H1 (cell line): ENCODE measurements around the gene VRK3. TPM values are rescaled to one million over a fixed set of nuclear protein-coding genes. Genes with fewer than 3 reads are reported as not detected.

Experiments used
- CTCF ChIA-PET: fragments of 300-600 bp; sonication (Branson Sonifier 250); formaldehyde crosslinking; loops from one replicate; lab custom pipeline; 2021; ENCODE audit not compliant: partially characterized antibody; lab: Charles Lee
- POLR2A ChIA-PET: fragments of 300-600 bp; sonication (Branson Sonifier 250); formaldehyde crosslinking; loops from one replicate; lab custom pipeline; 2021; ENCODE audit warnings: inconsistent platforms; ENCODE audit not compliant: partially characterized antibody; lab: Charles Lee
- DNase-seq, 2 experiments: peaks; one replicate each; pipeline versions ENCODE4 v3.0.0 to v3.0.0-alpha.2; 2010 to 2022; ENCODE audit warnings: low spot score in 2 of 2, low read depth in 1 of 2, mixed read lengths in 1 of 2
- FAIRE-seq: peaks from 2 replicates; lab custom pipeline; 2011; peaks lifted over from hg19 to GRCh38; lab: Jason Lieb, UNC
- H2AFZ ChIP-seq: 2 replicates; pipeline ENCODE4 v1.8.1; 2012; ENCODE audit warnings: low read length, inconsistent platforms
- H2AK5ac ChIP-seq: 2 replicates; pipeline ENCODE4 v1.6.1; 2013; ENCODE audit warnings: low read depth, low read length
- H2BK120ac ChIP-seq: replicated peaks from 2 replicates; pipeline ENCODE3; 2013; ENCODE audit warnings: low read depth, low read length, inconsistent platforms
- H2BK12ac ChIP-seq: 2 replicates; pipeline ENCODE4 v1.6.1; 2013; ENCODE audit warnings: low read depth, low read length
- H2BK15ac ChIP-seq: 2 replicates; pipeline ENCODE4 v1.6.1; 2013; ENCODE audit warnings: low read length
- H2BK20ac ChIP-seq: 2 replicates; pipeline ENCODE4 v1.6.1; 2013; ENCODE audit warnings: low read length
- H2BK5ac ChIP-seq: 2 replicates; pipeline ENCODE4 v1.6.1; 2013; ENCODE audit warnings: low read depth, low read length
- H3K14ac ChIP-seq: 2 replicates; pipeline ENCODE4 v1.6.1; 2013; ENCODE audit warnings: inconsistent platforms; ENCODE audit not compliant: insufficient read length
- H3K18ac ChIP-seq: 2 replicates; pipeline ENCODE4 v1.6.1; 2013; ENCODE audit warnings: low read length; ENCODE audit errors: extremely low read depth
- H3K23ac ChIP-seq: 2 replicates; pipeline ENCODE4 v1.6.1; 2013; ENCODE audit warnings: inconsistent platforms; ENCODE audit not compliant: insufficient read length
- H3K23me2 ChIP-seq: 2 replicates; pipeline ENCODE4 v1.6.1; 2013; ENCODE audit warnings: low read depth, low read length
- H3K27ac ChIP-seq: 2 replicates; pipeline ENCODE4 v1.6.1; 2011; ENCODE audit warnings: low read depth, low read length, inconsistent platforms
- H3K27me3 ChIP-seq, 4 experiments: replicated peaks in 1 of 4; 1 replicate in 1 of 4; 2 replicates in 3 of 4; pipeline versions ENCODE4 v1.6.1 to v1.8.1; 2011 to 2013; ENCODE audit warnings: low read length in 3 of 4, mild to moderate bottlenecking in 3 of 4, inconsistent platforms in 2 of 4, mixed read lengths in 2 of 4, moderate library complexity in 1 of 4; ENCODE audit not compliant: control insufficient read depth in 3 of 4, insufficient read depth in 3 of 4; ENCODE audit errors: extremely low read depth in 1 of 4
- H3K36me3 ChIP-seq, 4 experiments: 2 replicates each; pipeline versions ENCODE4 v1.6.1 to v1.8.1; 2011 to 2013; ENCODE audit warnings: mild to moderate bottlenecking in 4 of 4, low read length in 3 of 4, moderate library complexity in 2 of 4, control low read depth in 1 of 4, inconsistent platforms in 1 of 4; ENCODE audit not compliant: insufficient read depth in 4 of 4, control insufficient read depth in 2 of 4
- H3K4ac ChIP-seq: replicated peaks from 2 replicates; pipeline ENCODE3; 2013; ENCODE audit warnings: low read length, low read depth, mixed read lengths, inconsistent platforms; ENCODE audit not compliant: insufficient read length
- H3K4me1 ChIP-seq, 4 experiments: replicated peaks in 1 of 4; 1 replicate in 1 of 4; 2 replicates in 3 of 4; pipeline versions ENCODE4 v1.6.1 to v1.8.1; 2011 to 2013; ENCODE audit warnings: low read length in 3 of 4, inconsistent platforms in 2 of 4, mixed read lengths in 1 of 4; ENCODE audit not compliant: insufficient read depth in 4 of 4, control insufficient read depth in 3 of 4
- H3K4me2 ChIP-seq, 2 experiments: 2 replicates each; pipeline versions ENCODE4 v1.6.1 to v1.8.1; 2011 to 2013; ENCODE audit warnings: low read depth in 2 of 2, low read length in 2 of 2, control low read depth in 1 of 2, inconsistent platforms in 1 of 2, mild to moderate bottlenecking in 1 of 2; ENCODE audit not compliant: insufficient read depth in 1 of 2
- H3K4me3 ChIP-seq, 4 experiments: fragments of 200-600, 300-600 bp in 1 of 4; sonication (generic), shearing (Covaris generic), sonication (Bioruptor Twin) in 1 of 4; 2 replicates each; pipeline versions ENCODE4 v1.5.1 to v1.8.1; 2011 to 2016; ENCODE audit warnings: low read length in 4 of 4, low read depth in 3 of 4, control low read depth in 2 of 4, inconsistent platforms in 2 of 4, mild to moderate bottlenecking in 2 of 4, mixed read lengths in 1 of 4, moderate library complexity in 1 of 4; ENCODE audit not compliant: insufficient read depth in 2 of 4; ENCODE audit errors: extremely low read depth in 1 of 4
- H3K56ac ChIP-seq: replicated peaks from 2 replicates; pipeline ENCODE3; 2013; ENCODE audit warnings: low read depth, mild to moderate bottlenecking, mixed read lengths, low read length, inconsistent platforms; ENCODE audit not compliant: insufficient read length
- H3K79me1 ChIP-seq: 2 replicates; pipeline ENCODE4 v1.6.1; 2013; ENCODE audit warnings: low read depth, low read length, control low read depth
- H3K79me2 ChIP-seq, 2 experiments: 2 replicates each; pipeline versions ENCODE4 v1.6.1 to v1.8.1; 2012 to 2013; ENCODE audit warnings: low read length in 2 of 2, mild to moderate bottlenecking in 2 of 2, inconsistent platforms in 1 of 2; ENCODE audit not compliant: insufficient read depth in 2 of 2, control insufficient read depth in 1 of 2
- H3K9ac ChIP-seq, 4 experiments: replicated peaks in 1 of 4; 1 replicate in 1 of 4; 2 replicates in 3 of 4; pipeline versions ENCODE4 v1.6.1 to v1.8.1; 2011 to 2013; ENCODE audit warnings: low read depth in 3 of 4, low read length in 3 of 4, control low read depth in 2 of 4, mild to moderate bottlenecking in 2 of 4, moderate library complexity in 2 of 4, inconsistent platforms in 1 of 4; ENCODE audit errors: extremely low read depth in 1 of 4
- H3K9me3 ChIP-seq, 2 experiments: 2 replicates each; pipeline versions ENCODE4 v1.6.1 to v1.8.1; 2012 to 2013; ENCODE audit warnings: mild to moderate bottlenecking in 2 of 2, moderate library complexity in 2 of 2, control low read depth in 1 of 2, inconsistent platforms in 1 of 2, low read depth in 1 of 2, low read length in 1 of 2, mixed read lengths in 1 of 2; ENCODE audit not compliant: insufficient read depth in 2 of 2
- H4K20me1 ChIP-seq, 2 experiments: replicated peaks in 1 of 2; 2 replicates each; pipeline versions ENCODE3 to v1.8.1; 2011 to 2013; ENCODE audit warnings: inconsistent platforms in 2 of 2, low read length in 2 of 2, mild to moderate bottlenecking in 1 of 2; ENCODE audit not compliant: insufficient read depth in 2 of 2, control insufficient read depth in 1 of 2
- H4K5ac ChIP-seq: 2 replicates; pipeline ENCODE4 v1.6.1; 2013; ENCODE audit warnings: low read length, low read depth, mixed read lengths, inconsistent platforms; ENCODE audit not compliant: insufficient read length
- H4K8ac ChIP-seq: 2 replicates; pipeline ENCODE4 v1.8.0; 2013; ENCODE audit warnings: mild to moderate bottlenecking, moderate library complexity, low read length, inconsistent platforms; ENCODE audit not compliant: insufficient read depth; ENCODE audit errors: extremely low read depth
- H4K91ac ChIP-seq: replicated peaks from 2 replicates; pipeline ENCODE3; 2013; ENCODE audit warnings: low read length, mixed read lengths, inconsistent platforms; ENCODE audit not compliant: insufficient read length
- ATF3 ChIP-seq: IDR thresholded peaks from 2 replicates; pipeline ENCODE4 v1.6.1; 2011; ENCODE audit warnings: low read depth, mild to moderate bottlenecking, low read length; ENCODE audit not compliant: insufficient read depth
- GABPA ChIP-seq: IDR thresholded peaks from 2 replicates; pipeline ENCODE4 v1.6.1; 2011; ENCODE audit warnings: mild to moderate bottlenecking, low read length, moderate library complexity, borderline replicate concordance; ENCODE audit not compliant: insufficient read depth
- HDAC2 ChIP-seq, 2 experiments: fragments of 300-600 bp in 1 of 2; sonication (generic) in 1 of 2; IDR thresholded peaks; 2 replicates each; pipeline ENCODE4 v1.6.1; 2011 to 2012; ENCODE audit warnings: low read depth in 2 of 2, low read length in 2 of 2, mild to moderate bottlenecking in 2 of 2, moderate library complexity in 2 of 2, borderline replicate concordance in 1 of 2, inconsistent platforms in 1 of 2
- KDM1A ChIP-seq: fragments of 200-600, 300-600 bp; sonication (generic); IDR thresholded peaks from 2 replicates; pipeline ENCODE4 v1.7.1; 2016; ENCODE audit warnings: mild to moderate bottlenecking, low read length, borderline replicate concordance
- MAX ChIP-seq: IDR thresholded peaks from 2 replicates; pipeline ENCODE4 v1.6.1; 2012; ENCODE audit warnings: inconsistent platforms
- POLR2AphosphoS5 ChIP-seq: IDR thresholded peaks from 2 replicates; pipeline ENCODE4 v1.6.1; 2011; ENCODE audit warnings: low read depth, low read length
- SIX5 ChIP-seq: IDR thresholded peaks from 2 replicates; pipeline ENCODE4 v1.6.1; 2011; ENCODE audit warnings: mild to moderate bottlenecking, low read depth, low read length
- SP1 ChIP-seq: IDR thresholded peaks from 2 replicates; pipeline ENCODE4 v1.6.1; 2011; ENCODE audit warnings: low read depth, low read length
- TAF7 ChIP-seq: optimal IDR thresholded peaks from 2 replicates; pipeline ENCODE3; 2011; ENCODE audit warnings: low read depth, mild to moderate bottlenecking, inconsistent platforms, low read length, moderate library complexity, borderline replicate concordance
- YY1 ChIP-seq: IDR thresholded peaks from 2 replicates; pipeline ENCODE4 v1.6.1; 2011; ENCODE audit warnings: low read depth, mild to moderate bottlenecking, low read length
- WGBS, 2 experiments: shearing (Covaris generic) in 1 of 2; methylation state at CpG; one replicate each; pipeline versions ENCODE4 v1.1.6 to v1.1.7; 2013 to 2015; ENCODE audit warnings: low lambda C conversion rate in 2 of 2, mixed read lengths in 2 of 2, inconsistent platforms in 1 of 2, low coverage in 1 of 2, missing lambda C conversion rate in 1 of 2; ENCODE audit not compliant: insufficient replicate concordance in 2 of 2, insufficient coverage in 1 of 2, insufficient read length in 1 of 2; ENCODE audit errors: extremely low coverage in 1 of 2, missing lambda C conversion rate in 1 of 2; 5-methylcytosine and 5-hydroxymethylcytosine counted together
- polyA plus RNA-seq, 7 experiments: library from polyadenylated mRNA; depleted of rRNA in 3 of 7; stranded (reverse) in 5 of 7; unstranded in 2 of 7; fragments of >200 nt in 5 of 7; fragments of 200-250 nt in 2 of 7; gene quantifications; 1 replicate in 5 of 7; 2 replicates in 1 of 7; 4 replicates in 1 of 7; pipeline versions ENCODE4 v1.2.1 to v1.2.3, GENCODE V29; 2011 to 2013; ENCODE audit warnings: missing spikeins in 2 of 7, mixed read lengths in 2 of 7
- total RNA-seq: library from RNA; stranded (reverse); fragmentation: NEBNext Ultra II Directional; extraction: Animal tissue kit (Norgen Biotek cat#: 25700); gene quantifications from 2 replicates; pipeline ENCODE4 v1.2.1, GENCODE V29; 2021

The VRK3 gene
- total and polyA plus RNA-seq, 2 of the 8 experiments (the other 6 are each of a cell fraction or from before 2014, with no cell fraction given), result 21.3 to 36.1 TPM

GRCh38 chr19:49999371-50000010 lies 25.7 kb downstream of the VRK3 start:
- Histone ChIP-seq H4K5ac (no peak overlapping the region), H2BK5ac (no peak overlapping the region), H3K4me1 (no peaks in the 10 kb centered on the region), H3K18ac (no peak overlapping the region), H2BK120ac (no peak overlapping the region), H3K36me3 (peaks cover 0 to 7% (median 0%) of the 10 kb centered on the region in 4 experiments; a peak in 2 of 8 replicates), H3K56ac (no peak overlapping the region), H3K79me2 (no peaks in the 10 kb centered on the region), H4K20me1 (peaks cover 0 to 5% of the 10 kb centered on the region in 2 experiments), H3K27me3 (no peaks in the 10 kb centered on the region), H3K27ac (no peak overlapping the region), H2BK20ac (no peak overlapping the region), H3K9me3 (no peaks in the 10 kb centered on the region), H3K4me2 (no peak overlapping the region), H3K23ac (no peak overlapping the region), H3K9ac (no peak overlapping the region), H3K79me1 (no peaks in the 10 kb centered on the region), H2BK15ac (no peak overlapping the region), H3K4me3 (no peak overlapping the region), H2AFZ (no peak overlapping the region), H3K14ac (no peak overlapping the region), H2AK5ac (no peak overlapping the region), H4K8ac (no peak overlapping the region), H4K91ac (no peak overlapping the region), H3K4ac (no peak overlapping the region), H2BK12ac (no peak overlapping the region), H3K23me2 (no peaks in the 10 kb centered on the region)
- no peak for FAIRE-seq
- TF ChIP-seq MAX (no peak), KDM1A (no peak), TAF7 (no peak), SIX5 (no peak), POLR2AphosphoS5 (no peak), YY1 (no peak), ATF3 (no peak), SP1 (no peak), HDAC2 (IDR thresholded peaks at IDR 0.05; ENCODE audit: borderline replicate concordance in 1 of 2, low read depth in 2 of 2, low read length in 2 of 2) (no peak), GABPA (no peak)
- WGBS, 2 experiments, result 85% methylated on average over 6 of the region's 6 CpGs; no CpG with 5 or more reads in 1 of the 2 experiments
- POLR2A ChIA-PET, result interaction anchor here (1.2 kb wide), 1 partner anchor 20 kb away, joined by 3 read pairs; no protein-coding TSS in a partner anchor
- CTCF ChIA-PET, result interaction anchor here (1.0 to 3.2 kb wide), 3 partner anchors 10 to 238 kb away, joined by 3 to 13 read pairs (median 3); no protein-coding TSS in a partner anchor
- DNase-seq, result no peak
